Measurements from ENCODE around the gene AP1M1.

- TF ChIP-seq ZNF146 (tag by site-specific recombination; IDR thresholded peaks at IDR 0.05): no peak
- no peak for TF ChIP-seq ZNF18 (tag by site-specific recombination; IDR thresholded peaks at IDR 0.05)
- TF ChIP-seq OVOL3 (tag by site-specific recombination; IDR thresholded peaks at IDR 0.05): no peak
- no peak for TF ChIP-seq CTCF (tag by site-specific recombination; IDR thresholded peaks at IDR 0.05)
- no peak for TF ChIP-seq ZNF398 (tag by site-specific recombination; IDR thresholded peaks at IDR 0.05)
- TF ChIP-seq ZNF423 (tag by site-specific recombination; IDR thresholded peaks at IDR 0.05): no peak
- no peak for TF ChIP-seq ZNF112 (tag by site-specific recombination; IDR thresholded peaks at IDR 0.05)
- TF ChIP-seq ZNF302 (tag by site-specific recombination; IDR thresholded peaks at IDR 0.05; ENCODE audit: low read depth): no peak
- no peak for TF ChIP-seq ZNF639 (tag by site-specific recombination; IDR thresholded peaks at IDR 0.05)
These were observed 31.1 kb downstream of the AP1M1 start for GRCh38 chr19:16228637-16229321.

All from HEK293 (cell line).